DND-41 (cell line): ENCODE measurements around the gene SMURF1.

Experiments
- EZH2 ChIP-seq: IDR thresholded peaks from 3 replicates; pipeline ENCODE4 v1.6.1; 2012; ENCODE audit warnings: borderline replicate concordance, low read depth, mild to moderate bottlenecking, moderate library complexity, low read length, inconsistent platforms; ENCODE audit not compliant: severe bottlenecking
- TF ChIP-seq, protein P1 (sequence below): IDR thresholded peaks from 2 replicates; pipeline ENCODE4 v1.5.1; 2012; ENCODE audit warnings: borderline replicate concordance, low read length, moderate library complexity, mild to moderate bottlenecking; ENCODE audit not compliant: poor library complexity, severe bottlenecking; ENCODE audit errors: extremely low read depth

- TF ChIP-seq, protein P1, sequence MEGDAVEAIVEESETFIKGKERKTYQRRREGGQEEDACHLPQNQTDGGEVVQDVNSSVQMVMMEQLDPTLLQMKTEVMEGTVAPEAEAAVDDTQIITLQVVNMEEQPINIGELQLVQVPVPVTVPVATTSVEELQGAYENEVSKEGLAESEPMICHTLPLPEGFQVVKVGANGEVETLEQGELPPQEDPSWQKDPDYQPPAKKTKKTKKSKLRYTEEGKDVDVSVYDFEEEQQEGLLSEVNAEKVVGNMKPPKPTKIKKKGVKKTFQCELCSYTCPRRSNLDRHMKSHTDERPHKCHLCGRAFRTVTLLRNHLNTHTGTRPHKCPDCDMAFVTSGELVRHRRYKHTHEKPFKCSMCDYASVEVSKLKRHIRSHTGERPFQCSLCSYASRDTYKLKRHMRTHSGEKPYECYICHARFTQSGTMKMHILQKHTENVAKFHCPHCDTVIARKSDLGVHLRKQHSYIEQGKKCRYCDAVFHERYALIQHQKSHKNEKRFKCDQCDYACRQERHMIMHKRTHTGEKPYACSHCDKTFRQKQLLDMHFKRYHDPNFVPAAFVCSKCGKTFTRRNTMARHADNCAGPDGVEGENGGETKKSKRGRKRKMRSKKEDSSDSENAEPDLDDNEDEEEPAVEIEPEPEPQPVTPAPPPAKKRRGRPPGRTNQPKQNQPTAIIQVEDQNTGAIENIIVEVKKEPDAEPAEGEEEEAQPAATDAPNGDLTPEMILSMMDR = no peak
- TF ChIP-seq EZH2 = no peak
Observed at GRCh38 chr7:99054781-99055180, 89.1 kb downstream of the SMURF1 start.
